ENCODE measurements around the gene MPP3.
A peak's percentile ranks its signal among the peaks of the same experiment; 100 is the strongest.

MPP3 gene

DNA sequence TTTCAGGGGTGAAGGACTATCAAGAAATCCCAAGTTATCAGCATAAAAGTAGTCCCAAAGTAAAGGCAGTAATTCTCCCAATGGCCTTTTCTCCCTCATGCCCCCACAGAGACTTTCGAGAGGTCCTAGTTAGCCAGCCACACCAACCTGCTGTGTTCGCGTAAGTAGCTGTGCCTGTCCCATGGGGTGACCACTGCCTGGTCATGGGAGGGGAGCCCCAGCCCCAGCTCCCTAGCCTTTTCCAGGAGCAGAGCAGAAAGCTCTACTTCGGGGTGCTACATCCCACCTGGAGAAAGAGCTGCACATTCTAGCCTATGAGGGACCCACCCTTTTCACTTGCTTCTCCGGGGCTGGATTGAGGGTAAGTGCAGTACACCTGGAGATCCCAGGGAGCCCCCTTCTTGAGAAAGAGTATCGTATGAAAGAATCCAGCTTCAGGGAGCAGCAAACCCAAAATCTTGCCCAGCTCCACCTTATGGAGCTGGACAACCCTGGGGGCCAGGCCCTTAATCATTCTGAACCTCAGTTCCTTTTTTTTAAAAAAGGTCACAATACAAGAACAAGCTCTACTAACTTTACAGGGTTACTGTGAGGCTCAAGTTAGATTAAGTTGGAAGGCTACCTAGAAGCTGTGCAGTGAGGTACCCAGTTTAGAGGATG lies 65.8 kb downstream of the MPP3 start:
- Histone ChIP-seq H3K9ac (ENCODE audit: insufficient read length) (no peak overlapping the region), H3K36me3 (ENCODE audit: insufficient read depth, low read length) (peaks cover 5% of the 10 kb centered on the region; the same call in 1 of the 2 replicates), H3K9me3 (ENCODE audit: low read depth, low read length) (no peaks in the 10 kb centered on the region), H3K27ac (no peak overlapping the region), H3K4me3 (no peak overlapping the region)
- TF ChIP-seq POLR2AphosphoS5 (IDR thresholded peaks at IDR 0.05; ENCODE audit: borderline replicate concordance, low read depth, low read length) (no peak), FOXP2 (optimal IDR thresholded peaks at IDR 0.05; ENCODE audit: control extremely low read depth, extremely low read length, insufficient read depth) (no peak), EZH2 (IDR thresholded peaks at IDR 0.05) (no peak)
- no peak for DNase-seq (ENCODE audit: low read depth, low spot score)

- H3K4me3 ChIP-seq: no peak overlapping the region
- no peaks in the 10 kb centered on the region for H3K9me3 ChIP-seq (ENCODE audit: low read depth, low read length)
- no peak for DNase-seq (ENCODE audit: low read depth, low spot score)
- H3K27ac ChIP-seq: no peak overlapping the region
- TF ChIP-seq POLR2AphosphoS5 (IDR thresholded peaks at IDR 0.05; ENCODE audit: borderline replicate concordance, low read depth, low read length) (no peak), FOXP2 (optimal IDR thresholded peaks at IDR 0.05; ENCODE audit: control extremely low read depth, extremely low read length, insufficient read depth) (no peak), EZH2 (IDR thresholded peaks at IDR 0.05) (no peak)
- H3K36me3 ChIP-seq (ENCODE audit: insufficient read depth, low read length): peaks cover 3% of the 10 kb centered on the region; the same call in 1 of the 2 replicates
- no peak overlapping the region for H3K9ac ChIP-seq (ENCODE audit: insufficient read length)
Measured at GRCh38 chr17:43766413-43767052, 66.4 kb downstream of the MPP3 start.

DNA sequence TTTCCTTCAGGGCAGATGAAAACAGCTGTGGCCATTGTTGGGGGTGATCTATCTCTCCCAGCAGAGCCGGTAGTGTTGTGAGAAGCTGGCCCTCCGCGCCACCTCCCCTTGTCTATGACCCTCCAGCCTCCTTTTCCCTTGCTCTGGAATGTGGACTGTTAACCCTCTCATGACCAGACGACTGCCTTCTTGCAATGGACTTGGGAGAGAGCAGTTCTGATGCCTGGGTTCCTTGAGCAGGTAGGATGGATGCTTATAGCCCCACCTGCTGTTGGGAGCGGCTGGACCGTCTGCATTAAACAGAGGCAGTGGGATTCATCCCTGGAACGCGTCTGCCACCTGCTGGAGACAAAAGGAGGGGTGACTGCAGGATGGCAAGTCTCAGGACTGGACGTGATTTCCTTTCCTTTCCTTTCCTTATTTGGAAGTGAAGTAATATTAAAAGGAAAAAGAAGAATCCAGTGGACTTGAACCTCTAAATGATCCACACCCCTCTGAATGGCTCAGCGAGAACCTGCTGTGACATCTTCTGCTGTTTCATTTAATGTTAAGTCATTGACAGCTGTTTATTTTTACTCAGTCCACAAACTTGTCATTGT lies 72.6 kb downstream of the MPP3 start:
- Histone ChIP-seq H3K36me3 (ENCODE audit: insufficient read depth, low read length) (no peaks in the 10 kb centered on the region), H3K9me3 (ENCODE audit: low read depth, low read length) (no peaks in the 10 kb centered on the region), H3K4me3 (no peak overlapping the region), H3K27ac (no peak overlapping the region), H3K9ac (ENCODE audit: insufficient read length) (no peak overlapping the region)
- DNase-seq (ENCODE audit: low read depth, low spot score): peak; percentile 56
- TF ChIP-seq POLR2AphosphoS5 (IDR thresholded peaks at IDR 0.05; ENCODE audit: borderline replicate concordance, low read depth, low read length) (no peak), FOXP2 (optimal IDR thresholded peaks at IDR 0.05; ENCODE audit: control extremely low read depth, extremely low read length, insufficient read depth) (no peak), EZH2 (IDR thresholded peaks at IDR 0.05) (no peak)

DNA sequence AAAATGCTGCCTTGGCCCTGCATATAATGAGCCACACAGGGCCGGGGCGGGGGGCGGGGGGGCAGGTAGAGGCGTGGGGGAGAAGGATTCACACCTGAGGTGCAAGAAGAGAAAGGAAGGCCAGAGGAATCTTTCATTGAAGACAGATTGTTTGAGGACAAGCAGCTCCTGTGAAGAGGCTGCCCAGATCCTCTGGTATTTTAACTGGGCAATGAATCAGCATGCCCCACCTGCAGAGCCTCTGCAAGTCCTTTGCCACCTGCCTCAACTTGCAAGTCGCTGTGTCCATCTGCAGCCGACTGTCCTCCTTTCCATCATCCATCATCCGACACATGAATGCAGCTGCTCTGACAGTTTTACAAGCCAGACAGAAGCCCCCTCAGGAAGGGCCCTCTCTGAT lies 73.1 kb downstream of the MPP3 start:
- DNase-seq (ENCODE audit: low read depth, low spot score): no peak
- Histone ChIP-seq H3K9me3 (ENCODE audit: low read depth, low read length) (no peaks in the 10 kb centered on the region), H3K27ac (no peak overlapping the region), H3K4me3 (no peak overlapping the region), H3K36me3 (ENCODE audit: insufficient read depth, low read length) (no peaks in the 10 kb centered on the region), H3K9ac (ENCODE audit: insufficient read length) (no peak overlapping the region)
- TF ChIP-seq POLR2AphosphoS5 (IDR thresholded peaks at IDR 0.05; ENCODE audit: borderline replicate concordance, low read depth, low read length): no peak
- TF ChIP-seq FOXP2 (optimal IDR thresholded peaks at IDR 0.05; ENCODE audit: control extremely low read depth, extremely low read length, insufficient read depth): no peak
- no peak for TF ChIP-seq EZH2 (IDR thresholded peaks at IDR 0.05)

DNA sequence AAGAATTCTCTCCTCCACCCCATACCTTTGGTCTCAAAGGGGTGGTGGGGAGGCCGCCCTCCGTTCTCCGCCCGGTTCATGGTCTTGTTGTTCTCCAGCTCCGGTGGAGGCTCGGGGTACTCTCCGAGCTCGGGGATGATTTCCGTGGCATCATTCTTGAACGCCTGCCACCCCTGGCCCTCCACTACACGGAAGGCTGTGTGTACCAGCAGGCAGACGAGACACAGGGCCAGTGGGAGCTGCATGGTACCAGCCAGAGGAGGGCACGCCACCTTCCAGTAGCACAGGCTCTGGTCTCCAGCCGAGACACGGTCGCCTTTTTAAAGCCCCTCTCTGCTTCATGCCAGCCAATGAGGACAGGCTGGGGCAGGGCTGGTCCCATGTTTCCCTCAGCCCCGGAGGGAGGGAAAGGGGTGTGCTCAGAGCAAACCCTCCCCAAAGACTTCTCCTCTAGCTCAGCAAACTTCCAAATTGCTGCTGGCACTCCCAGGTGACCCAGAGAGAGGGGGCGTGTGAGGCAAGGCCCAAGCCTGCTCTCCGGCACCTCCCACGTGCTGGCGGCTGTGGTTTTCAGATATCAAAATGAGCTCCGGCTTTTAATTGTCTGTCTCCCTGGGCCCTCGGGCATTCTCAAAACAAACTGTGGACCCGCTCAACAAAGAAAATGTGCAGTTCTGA lies 74.3 kb downstream of the MPP3 start, which contains the start of gene SOST:
Gene SOST (minus strand): TSS at position 295 of the 678 bp plus-strand sequence. CDS start 50 bp downstream, at position 245.
- TF ChIP-seq POLR2AphosphoS5 (IDR thresholded peaks at IDR 0.05; ENCODE audit: borderline replicate concordance, low read depth, low read length) (no peak), FOXP2 (optimal IDR thresholded peaks at IDR 0.05; ENCODE audit: control extremely low read depth, extremely low read length, insufficient read depth) (no peak), EZH2 (IDR thresholded peaks at IDR 0.05) (no peak)
- Histone ChIP-seq H3K9ac (ENCODE audit: insufficient read length) (no peak within 1 kb of the TSS), H3K36me3 (ENCODE audit: insufficient read depth, low read length) (no peaks in the 10 kb centered on the region), H3K27ac (no peak within 1 kb of the TSS), H3K9me3 (ENCODE audit: low read depth, low read length) (no peaks in the 10 kb centered on the region), H3K4me3 (no peak within 1 kb of the TSS)
- DNase-seq (ENCODE audit: low read depth, low spot score): no peak

GRCh38 chr17:43758086-43758485 lies 74.9 kb downstream of the MPP3 start:
- TF ChIP-seq FOXP2 (optimal IDR thresholded peaks at IDR 0.05; ENCODE audit: control extremely low read depth, extremely low read length, insufficient read depth) (no peak), POLR2AphosphoS5 (IDR thresholded peaks at IDR 0.05; ENCODE audit: borderline replicate concordance, low read depth, low read length) (no peak), EZH2 (IDR thresholded peaks at IDR 0.05) (no peak)
- Histone ChIP-seq H3K9ac (ENCODE audit: insufficient read length) (no peak overlapping the region), H3K4me3 (no peak overlapping the region), H3K9me3 (ENCODE audit: low read depth, low read length) (no peaks in the 10 kb centered on the region), H3K27ac (no peak overlapping the region), H3K36me3 (ENCODE audit: insufficient read depth, low read length) (no peaks in the 10 kb centered on the region)
- DNase-seq (ENCODE audit: low read depth, low spot score): no peak

GRCh38 chr17:43757171-43757660 lies 75.7 kb downstream of the MPP3 start:
- TF ChIP-seq EZH2 (IDR thresholded peaks at IDR 0.05) (no peak), FOXP2 (optimal IDR thresholded peaks at IDR 0.05; ENCODE audit: control extremely low read depth, extremely low read length, insufficient read depth) (no peak), POLR2AphosphoS5 (IDR thresholded peaks at IDR 0.05; ENCODE audit: borderline replicate concordance, low read depth, low read length) (no peak)
- no peak overlapping the region for H3K4me3 ChIP-seq
- H3K9me3 ChIP-seq (ENCODE audit: low read depth, low read length): no peaks in the 10 kb centered on the region
- no peak overlapping the region for H3K27ac ChIP-seq
- no peak for DNase-seq (ENCODE audit: low read depth, low spot score)
- no peak overlapping the region for H3K9ac ChIP-seq (ENCODE audit: insufficient read length)
- H3K36me3 ChIP-seq (ENCODE audit: insufficient read depth, low read length): no peaks in the 10 kb centered on the region

GRCh38 chr17:43756201-43756600 lies 76.7 kb downstream of the MPP3 start:
- no peak overlapping the region for H3K4me3 ChIP-seq
- H3K36me3 ChIP-seq (ENCODE audit: insufficient read depth, low read length): no peaks in the 10 kb centered on the region
- DNase-seq (ENCODE audit: low read depth, low spot score): no peak
- H3K9ac ChIP-seq (ENCODE audit: insufficient read length): no peak overlapping the region
- TF ChIP-seq EZH2 (IDR thresholded peaks at IDR 0.05) (no peak), POLR2AphosphoS5 (IDR thresholded peaks at IDR 0.05; ENCODE audit: borderline replicate concordance, low read depth, low read length) (no peak), FOXP2 (optimal IDR thresholded peaks at IDR 0.05; ENCODE audit: control extremely low read depth, extremely low read length, insufficient read depth) (no peak)
- no peaks in the 10 kb centered on the region for H3K9me3 ChIP-seq (ENCODE audit: low read depth, low read length)
- H3K27ac ChIP-seq: no peak overlapping the region

Data from SK-N-MC (cell line).